OCI-LY3 (cell line): Measurements from ENCODE around the gene MRPL2.

ENCODE experiments used
- CTCF ChIP-seq: fragments of 200-600, 300-600 bp; sonication (generic); IDR thresholded peaks from 2 replicates; pipeline ENCODE4 v1.5.1; 2014; ENCODE audit warnings: antibody characterized with exemption, low read length, low read depth
- EZH2phosphoT487 ChIP-seq: fragments of 200-600 bp; shearing (Covaris generic); IDR thresholded peaks from 2 replicates; pipeline ENCODE4 v1.6.1; 2018; ENCODE audit warnings: antibody characterized with exemption, mixed run types, low read depth

GRCh38 chr6:43077981-43078511 lies 18.8 kb upstream of the MRPL2 start:
- TF ChIP-seq CTCF (no peak), EZH2phosphoT487 (no peak)
